Left ventricle myocardium inferior (tissue), 1 donor: Measurements from ENCODE around the gene CLIP3. TPM values are rescaled to one million over a fixed set of nuclear protein-coding genes. Genes with fewer than 3 reads are reported as not detected.

Experiments
- DNase-seq: peaks from one replicate; pipeline ENCODE4 v3.0.0-alpha.2; 2020
- H3K27ac ChIP-seq: fragments of 200-600 bp; replicated peaks from 2 replicates; pipeline ENCODE4 v1.8.0; 2021
- H3K27me3 ChIP-seq: fragments of 200-600 bp; 2 replicates; pipeline ENCODE4 v1.8.0; 2021; ENCODE audit warnings: low read depth
- H3K36me3 ChIP-seq: fragments of 200-600 bp; 2 replicates; pipeline ENCODE4 v1.8.0; 2021
- H3K4me1 ChIP-seq: fragments of 200-600 bp; 2 replicates; pipeline ENCODE4 v1.8.0; 2021
- H3K4me3 ChIP-seq: fragments of 200-600 bp; 2 replicates; pipeline ENCODE4 v1.8.0; 2021; ENCODE audit warnings: mild to moderate bottlenecking, moderate library complexity
- H3K9me3 ChIP-seq: fragments of 200-600 bp; replicated peaks from 2 replicates; pipeline ENCODE4 v1.8.0; 2021
- CTCF ChIP-seq: fragments of 200-600 bp; IDR thresholded peaks from 2 replicates; pipeline ENCODE4 v1.8.0; 2021; ENCODE audit warnings: antibody characterized with exemption, mild to moderate bottlenecking, borderline replicate concordance
- intact Hi-C: fragments of 100-400 bp; cut with micrococcal nuclease; formaldehyde crosslinking; loops from one replicate; pipeline ENCODE4 v1.11.0; 2022
- total RNA-seq: library from RNA; stranded (reverse); fragmentation: NEBNext Ultra II Directional; extraction: Animal tissue kit (Norgen Biotek cat#: 25700); gene quantifications from one replicate; pipeline ENCODE4 v1.2.1, GENCODE V29; 2021
- donor health status: DM: no; HTN: yes; CAD: no; lungs with severe emphysema.

CLIP3 gene
- total RNA-seq, 1 donor from 2014 or later = 5.4 TPM

GRCh38 chr19:35991731-35992450 lies 40.8 kb downstream of the CLIP3 start:
- H3K4me3 ChIP-seq = no peak overlapping the region
- peaks cover 37% of the 10 kb centered on the region for H3K4me1 ChIP-seq
- peaks cover 25% of the 10 kb centered on the region for H3K27me3 ChIP-seq
- no peaks in the 10 kb centered on the region for H3K36me3 ChIP-seq
- intact Hi-C loops = no loop called here
- TF ChIP-seq CTCF = no peak
- no peaks in the 10 kb centered on the region for H3K9me3 ChIP-seq
- H3K27ac ChIP-seq = no peak overlapping the region
- DNase-seq = no peak

GRCh38 chr19:35990771-35991730 lies 41.6 kb downstream of the CLIP3 start:
- H3K4me3 ChIP-seq = no peak overlapping the region
- TF ChIP-seq CTCF = no peak
- H3K27me3 ChIP-seq = peaks cover 34% of the 10 kb centered on the region
- no peaks in the 10 kb centered on the region for H3K36me3 ChIP-seq
- H3K4me1 ChIP-seq = peaks cover 33% of the 10 kb centered on the region
- DNase-seq = no peak
- intact Hi-C loops = no loop called here
- H3K9me3 ChIP-seq = no peaks in the 10 kb centered on the region
- H3K27ac ChIP-seq = no peak overlapping the region

GRCh38 chr19:35990156-35990555 lies 42.5 kb downstream of the CLIP3 start:
- Histone ChIP-seq H3K4me3 (no peak overlapping the region), H3K27ac (no peak overlapping the region), H3K27me3 (peaks cover 43% of the 10 kb centered on the region), H3K4me1 (peaks cover 24% of the 10 kb centered on the region), H3K9me3 (no peaks in the 10 kb centered on the region), H3K36me3 (no peaks in the 10 kb centered on the region)
- no peak for TF ChIP-seq CTCF
- no peak for DNase-seq
- intact Hi-C loops = no loop called here

GRCh38 chr19:35988824-35989223 lies 43.8 kb downstream of the CLIP3 start:
- no peak overlapping the region for H3K4me3 ChIP-seq
- no peak for TF ChIP-seq CTCF
- H3K4me1 ChIP-seq = peaks cover 13% of the 10 kb centered on the region
- peaks cover 56% of the 10 kb centered on the region for H3K27me3 ChIP-seq
- intact Hi-C loops = no loop called here
- H3K36me3 ChIP-seq = no peaks in the 10 kb centered on the region
- no peak for DNase-seq
- H3K27ac ChIP-seq = no peak overlapping the region
- H3K9me3 ChIP-seq = no peaks in the 10 kb centered on the region

- Histone ChIP-seq H3K4me3 (peak overlapping the region; percentile 52), H3K27ac (no peak overlapping the region), H3K36me3 (no peaks in the 10 kb centered on the region), H3K4me1 (peaks cover 11% of the 10 kb centered on the region), H3K9me3 (no peaks in the 10 kb centered on the region), H3K27me3 (peaks cover 62% of the 10 kb centered on the region)
- TF ChIP-seq CTCF = no peak
- DNase-seq = no peak
- intact Hi-C loops = no loop called here
These were observed 45.1 kb downstream of the CLIP3 start for GRCh38 chr19:35987571-35987896.
